CD14-positive monocyte (primary cell): ENCODE data around the gene CELF2. TPM values are rescaled to one million over a fixed set of nuclear protein-coding genes. Genes with fewer than 3 reads are reported as not detected.

ENCODE experiments used
- DNase-seq, 3 donors: peaks; one replicate each; pipeline ENCODE4 v3.0.0-alpha.2; 2011 to 2022
- H2AFZ ChIP-seq: 2 replicates; pipeline ENCODE4 v1.6.0; 2012; ENCODE audit warnings: mild to moderate bottlenecking, low read depth, low read length, inconsistent platforms; ENCODE audit not compliant: insufficient read depth, poor library complexity, severe bottlenecking
- H3K27ac ChIP-seq, 2 donors: 1 replicate in 1 of 2; 2 replicates in 1 of 2; pipeline ENCODE4 v1.5.1; 2012 to 2013; ENCODE audit warnings: low read length in 2 of 2, control low read depth in 1 of 2, inconsistent platforms in 1 of 2, low read depth in 1 of 2, mild to moderate bottlenecking in 1 of 2
- H3K27me3 ChIP-seq, 2 donors: one replicate each; pipeline versions ENCODE4 v1.6.0 to v1.6.1; 2011 to 2013; ENCODE audit warnings: low read length in 2 of 2; ENCODE audit not compliant: control insufficient read depth in 2 of 2, insufficient read depth in 2 of 2
- H3K36me3 ChIP-seq, 2 donors: replicated peaks in 1 of 2; 1 replicate in 1 of 2; 2 replicates in 1 of 2; pipeline versions ENCODE4 v1.5.1 to v1.6.1; 2012 to 2013; ENCODE audit warnings: low read length in 2 of 2, control low read depth in 1 of 2, inconsistent platforms in 1 of 2, mild to moderate bottlenecking in 1 of 2; ENCODE audit not compliant: insufficient read depth in 2 of 2, control insufficient read depth in 1 of 2
- H3K4me1 ChIP-seq, 2 donors: 1 replicate in 1 of 2; 2 replicates in 1 of 2; pipeline versions ENCODE4 v1.5.1 to v1.6.1; 2012 to 2013; ENCODE audit warnings: low read length in 2 of 2, control low read depth in 1 of 2, inconsistent platforms in 1 of 2, mild to moderate bottlenecking in 1 of 2, moderate library complexity in 1 of 2; ENCODE audit not compliant: insufficient read depth in 2 of 2, control insufficient read depth in 1 of 2
- H3K4me2 ChIP-seq: replicated peaks from 2 replicates; pipeline ENCODE3; 2012; ENCODE audit warnings: low read length, moderate library complexity, mild to moderate bottlenecking; ENCODE audit not compliant: poor library complexity, severe bottlenecking; ENCODE audit errors: extremely low read depth
- H3K4me3 ChIP-seq, 3 experiments: fragments of 200-600 bp in 1 of 3; sonication (generic) in 1 of 3; replicated peaks in 1 of 3; 1 replicate in 2 of 3; 2 replicates in 1 of 3; pipeline ENCODE4 v1.5.1; 2011 to 2013; ENCODE audit warnings: low read length in 3 of 3, mild to moderate bottlenecking in 3 of 3, control low read depth in 2 of 3, low read depth in 2 of 3, inconsistent platforms in 1 of 3, moderate library complexity in 1 of 3
- H3K79me2 ChIP-seq: 2 replicates; pipeline ENCODE4 v1.6.0; 2012; ENCODE audit warnings: mild to moderate bottlenecking, control low read depth, inconsistent platforms, low read length, moderate library complexity; ENCODE audit not compliant: insufficient read depth
- H3K9ac ChIP-seq: 2 replicates; pipeline ENCODE4 v1.6.0; 2017; ENCODE audit warnings: low read length, mild to moderate bottlenecking; ENCODE audit not compliant: insufficient read depth, poor library complexity, severe bottlenecking
- H3K9me3 ChIP-seq, 2 donors: replicated peaks in 1 of 2; 1 replicate in 1 of 2; 2 replicates in 1 of 2; pipeline versions ENCODE4 v1.5.1 to v1.6.1; 2012 to 2013; ENCODE audit warnings: low read length in 2 of 2, control low read depth in 1 of 2; ENCODE audit not compliant: control insufficient read depth in 1 of 2, insufficient read depth in 1 of 2
- H4K20me1 ChIP-seq: 2 replicates; pipeline ENCODE4 v1.6.0; 2012; ENCODE audit warnings: mild to moderate bottlenecking, low read length, control low read depth, moderate library complexity; ENCODE audit not compliant: insufficient read depth
- H3K27ac Mint-ChIP-seq, 7 donors: one replicate each; pipeline ENCODE4 v1.8.0; 2020; ENCODE audit warnings: mild to moderate bottlenecking in 7 of 7, mixed read lengths in 7 of 7, moderate library complexity in 6 of 7, inconsistent platforms in 2 of 7
- H3K27me3 Mint-ChIP-seq, 3 donors: one replicate each; pipeline ENCODE4 v1.8.0; 2021 to 2022; ENCODE audit warnings: low read depth in 3 of 3, mild to moderate bottlenecking in 3 of 3, mixed read lengths in 3 of 3, moderate library complexity in 3 of 3, inconsistent platforms in 1 of 3
- H3K36me3 Mint-ChIP-seq, 2 donors: one replicate each; pipeline ENCODE4 v1.8.0; 2020; ENCODE audit warnings: mixed read lengths in 2 of 2, inconsistent platforms in 1 of 2, mild to moderate bottlenecking in 1 of 2
- H3K4me1 Mint-ChIP-seq: one replicate; pipeline ENCODE4 v1.8.0; 2020; ENCODE audit warnings: mild to moderate bottlenecking, mixed read lengths
- H3K4me3 Mint-ChIP-seq, 2 donors: one replicate each; pipeline ENCODE4 v1.8.0; 2020; ENCODE audit warnings: mild to moderate bottlenecking in 2 of 2, mixed read lengths in 2 of 2, moderate library complexity in 1 of 2
- H3K9me3 Mint-ChIP-seq, 7 donors: one replicate each; pipeline ENCODE4 v1.8.0; 2020 to 2022; ENCODE audit warnings: mixed read lengths in 7 of 7, mild to moderate bottlenecking in 6 of 7, moderate library complexity in 6 of 7, inconsistent platforms in 2 of 7
- CTCF ChIP-seq: fragments of 200-600 bp; IDR thresholded peaks from one replicate; pipeline ENCODE4 v1.8.0; 2022; ENCODE audit warnings: antibody characterized with exemption, mild to moderate bottlenecking
- WGBS: methylation state at CpG from one replicate; pipeline ENCODE4 v1.1.5; 2013; ENCODE audit warnings: missing lambda C conversion rate; ENCODE audit not compliant: insufficient coverage; 5-methylcytosine and 5-hydroxymethylcytosine counted together
- intact Hi-C, 2 donors: fragments of 100-400 bp; cut with micrococcal nuclease; formaldehyde crosslinking; loops; one replicate each; pipeline versions ENCODE4 v1.15.0 to v1.15.1; 2023
- polyA plus RNA-seq, 3 donors: library from polyadenylated mRNA; depleted of rRNA in 1 of 3; unstranded in 2 of 3; stranded (reverse) in 1 of 3; fragments of 300-500 nt in 2 of 3; fragments of >200 nt in 1 of 3; fragmentation: Illumina TruSeq in 2 of 3; gene quantifications; 1 replicate in 2 of 3; 2 replicates in 1 of 3; pipeline ENCODE4 v1.2.3, GENCODE V29; 2012 to 2021

CELF2 gene
- polyA plus RNA-seq, 3 donors = 53.5 to 93.3 (median 80.5) TPM

DNA sequence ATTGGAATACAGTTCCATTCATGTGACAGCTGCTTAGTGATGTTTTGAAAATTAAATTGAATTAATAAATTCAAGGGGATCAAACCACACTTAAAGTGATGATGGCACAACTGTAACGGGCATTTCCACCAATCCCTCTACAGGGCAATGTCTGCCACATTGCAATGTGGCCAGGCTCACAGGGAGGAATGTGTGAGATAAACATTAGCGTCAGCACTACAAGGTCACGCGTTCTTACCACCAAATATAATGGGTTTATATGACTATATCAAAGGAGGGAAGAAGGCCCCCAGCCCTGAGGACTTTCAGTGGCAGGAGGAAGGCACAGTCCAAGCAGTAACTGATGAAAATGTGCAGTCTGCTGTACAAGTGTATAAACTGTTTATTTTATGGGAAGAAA, 31.1 kb upstream of the CELF2 start:
- H3K9ac ChIP-seq = no peak overlapping the region
- Mint-ChIP-seq H3K4me1 (no peaks in the 10 kb centered on the region), H3K27me3 (peaks cover 0 to 5% (median 5%) of the 10 kb centered on the region in 3 donors)

GRCh38 chr10:10987111-10987510, 30.6 kb upstream of the CELF2 start:
- no CpG with 5 or more reads among the region's 6 CpGs for WGBS
- peaks cover 0 to 5% (median 3%) of the 10 kb centered on the region in 3 donors for H3K27me3 Mint-ChIP-seq
- H3K27me3 ChIP-seq = no peaks in the 10 kb centered on the region
- H3K4me1 Mint-ChIP-seq = no peaks in the 10 kb centered on the region
- TF ChIP-seq CTCF = no peak
- peaks cover 0 to 2% (median 0%) of the 10 kb centered on the region in 7 donors for H3K9me3 Mint-ChIP-seq
- no peak overlapping the region for H3K9ac ChIP-seq
- no peak for DNase-seq
- no peak overlapping the region for H3K4me3 ChIP-seq
- H3K9me3 ChIP-seq = no peaks in the 10 kb centered on the region
- no peak overlapping the region for H3K4me3 Mint-ChIP-seq
- H3K27ac ChIP-seq = no peak overlapping the region
- intact Hi-C loops = no loop called here
- no peaks in the 10 kb centered on the region for H4K20me1 ChIP-seq
- no peaks in the 10 kb centered on the region for H3K4me1 ChIP-seq
- H3K27ac Mint-ChIP-seq = no peak overlapping the region
- H3K36me3 ChIP-seq = no peaks in the 10 kb centered on the region
- no peak overlapping the region for H3K4me2 ChIP-seq
- H3K36me3 Mint-ChIP-seq = no peaks in the 10 kb centered on the region
- H2AFZ ChIP-seq = no peak overlapping the region
- H3K79me2 ChIP-seq = no peaks in the 10 kb centered on the region

More for the DNA sequence above, 31.1 kb upstream of the CELF2 start:
- H3K4me3 Mint-ChIP-seq = no peak overlapping the region
- no peak overlapping the region for H2AFZ ChIP-seq
- no peaks in the 10 kb centered on the region for H3K36me3 ChIP-seq
- H3K4me2 ChIP-seq = no peak overlapping the region
- WGBS = no CpG with 5 or more reads among the region's 4 CpGs
- peaks cover 0 to 4% (median 0%) of the 10 kb centered on the region in 7 donors for H3K9me3 Mint-ChIP-seq
- H3K9me3 ChIP-seq = no peaks in the 10 kb centered on the region
- no peaks in the 10 kb centered on the region for H3K79me2 ChIP-seq
- no peak for TF ChIP-seq CTCF
- no peak overlapping the region for H3K27ac Mint-ChIP-seq
- no peaks in the 10 kb centered on the region for H3K36me3 Mint-ChIP-seq
- no peaks in the 10 kb centered on the region for H4K20me1 ChIP-seq
- no peak for DNase-seq
- intact Hi-C loops = no loop called here
- no peak overlapping the region for H3K4me3 ChIP-seq
- H3K27me3 ChIP-seq = no peaks in the 10 kb centered on the region
- H3K27ac ChIP-seq = no peak overlapping the region
- H3K4me1 ChIP-seq = no peaks in the 10 kb centered on the region
